Activated CD8-positive, alpha-beta T cell treated with anti-CD3 and anti-CD28 coated beads, Interleukin-2, amount 10 ng/mL, durations not matched to agents 7 days and 5 days (primary cell): ENCODE measurements around the gene DCTN3. TPM values are rescaled to one million over a fixed set of nuclear protein-coding genes. Genes with fewer than 3 reads are reported as not detected.

ENCODE experiments used
- ATAC-seq: fragments of 150-1000 bp; cut with Tn5 transposase; one replicate; pipeline ENCODE4 v1.10.0; 2021; ENCODE audit warnings: moderate library complexity
- CTCF ChIA-PET: fragments of 350-600 bp; sonication (Branson Sonifier 250); formaldehyde crosslinking; loops from one replicate; lab custom pipeline; 2021; ENCODE audit warnings: antibody characterized with exemption; lab: Charles Lee
- POLR2A ChIA-PET: fragments of 350-600 bp; sonication (Branson Sonifier 250); formaldehyde crosslinking; loops from one replicate; lab custom pipeline; 2021; ENCODE audit warnings: antibody characterized with exemption; lab: Charles Lee
- DNase-seq: peaks from one replicate; pipeline ENCODE4 v3.0.0-alpha.2; 2020
- H3K27ac Mint-ChIP-seq: one replicate; pipeline ENCODE4 v1.8.0; 2021; ENCODE audit warnings: mild to moderate bottlenecking, mixed read lengths
- H3K27me3 Mint-ChIP-seq: one replicate; pipeline ENCODE4 v1.8.0; 2021; ENCODE audit warnings: low read depth, mixed read lengths
- H3K36me3 Mint-ChIP-seq: one replicate; pipeline ENCODE4 v1.8.0; 2021; ENCODE audit warnings: low read depth, mixed read lengths
- H3K4me1 Mint-ChIP-seq: one replicate; pipeline ENCODE4 v1.8.0; 2021; ENCODE audit warnings: low read depth, mixed read lengths
- H3K4me3 Mint-ChIP-seq: one replicate; pipeline ENCODE4 v1.8.0; 2021; ENCODE audit warnings: mild to moderate bottlenecking, mixed read lengths
- H3K9me3 Mint-ChIP-seq: one replicate; pipeline ENCODE4 v1.8.0; 2022; ENCODE audit warnings: mixed read lengths; ENCODE audit not compliant: insufficient read depth
- total RNA-seq, 2 experiments: library from RNA; stranded (reverse); gene quantifications; one replicate each; pipeline ENCODE4 v1.2.3, GENCODE V29; 2021

DCTN3 gene
- total RNA-seq, 2 experiments from 2014 or later: 134 to 140 TPM

DNA sequence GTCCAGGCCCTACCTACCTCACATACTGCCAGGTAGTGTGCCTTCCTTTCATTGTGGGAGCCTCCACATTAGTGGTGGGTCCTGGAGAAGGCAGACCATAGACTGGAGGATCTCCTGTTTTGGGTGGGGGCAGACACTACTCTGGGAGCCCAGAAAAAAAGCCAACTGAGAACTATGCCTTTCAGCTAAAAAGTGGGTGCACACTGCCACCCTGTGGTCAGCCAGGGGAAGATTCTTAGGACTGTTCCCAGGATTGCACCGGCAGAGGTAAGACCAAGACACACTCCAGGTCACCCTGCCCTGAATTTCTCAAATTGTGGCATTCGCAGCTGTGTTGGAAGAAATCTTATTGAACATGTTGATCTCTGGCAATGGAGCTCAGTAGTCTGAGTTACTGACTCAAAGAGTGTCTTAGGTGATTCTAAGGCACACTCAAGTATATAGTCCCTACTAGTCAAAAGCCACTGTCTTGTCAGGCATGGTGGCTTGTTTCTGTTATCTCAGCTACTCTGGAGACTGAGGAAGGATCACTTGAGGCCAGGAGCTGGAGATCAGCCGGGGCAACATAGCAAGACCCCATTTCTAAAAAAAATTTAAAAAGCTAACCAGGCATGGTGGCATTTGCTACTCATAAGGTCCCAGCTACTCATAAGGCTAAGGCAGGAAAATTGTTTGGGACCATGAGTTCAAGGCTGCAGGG is 13.7 kb upstream of the DCTN3 start:
- peak; percentile 22 for ATAC-seq
- POLR2A ChIA-PET: interaction anchor here (1.1 to 3.8 kb wide), 3 partner anchors 13 to 69 kb away, joined by 3 to 19 read pairs (median 11); partner anchors contain the start of genes DCTN3 and RPP25L
- no peaks in the 10 kb centered on the region for H3K9me3 Mint-ChIP-seq
- DNase-seq: peak; percentile 82
- H3K4me3 Mint-ChIP-seq: no peak overlapping the region
- peaks cover 19% of the 10 kb centered on the region for H3K27me3 Mint-ChIP-seq
- H3K36me3 Mint-ChIP-seq: peaks cover 19% of the 10 kb centered on the region
- peaks cover 44% of the 10 kb centered on the region for H3K4me1 Mint-ChIP-seq
- H3K27ac Mint-ChIP-seq: no peak overlapping the region
- CTCF ChIA-PET: interaction anchor here (0.7 to 9.0 kb wide), 21 partner anchors 11 to 356 kb away, joined by 3 to 171 read pairs (median 5); partner anchors contain the start of genes CCL27, DCTN3, DNAJB5 and ENHO

DNA sequence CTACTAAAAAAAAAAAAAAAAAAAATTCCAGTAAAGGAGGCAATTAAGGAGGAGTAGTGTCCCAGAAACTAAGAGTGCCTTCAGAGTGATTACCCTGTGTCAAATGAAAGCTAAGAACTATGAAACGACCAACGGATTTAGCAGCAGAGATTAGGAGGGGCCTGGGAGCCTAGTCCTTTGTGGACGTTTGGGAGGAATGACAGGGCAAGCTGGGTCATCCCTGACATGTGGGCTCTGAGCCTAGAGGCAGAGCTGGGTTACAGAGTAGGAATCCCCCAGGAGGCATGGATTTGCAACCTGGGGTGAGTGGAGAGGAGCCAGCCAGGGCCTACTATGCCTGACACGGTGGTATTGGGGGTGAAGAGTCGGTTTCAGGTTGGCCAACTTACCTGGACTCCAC is 12.9 kb upstream of the DCTN3 start:
- DNase-seq (no peak), ATAC-seq (no peak)
- Mint-ChIP-seq H3K4me3 (no peak overlapping the region), H3K36me3 (peaks cover 19% of the 10 kb centered on the region), H3K27ac (no peak overlapping the region), H3K9me3 (no peaks in the 10 kb centered on the region), H3K4me1 (peaks cover 41% of the 10 kb centered on the region), H3K27me3 (peaks cover 24% of the 10 kb centered on the region)
- ChIA-PET CTCF (interaction anchor here (0.7 to 9.0 kb wide), 14 partner anchors 10 to 229 kb away, joined by 3 to 171 read pairs (median 7); partner anchors contain the start of genes CCL27, DCTN3, FAM219A and GALT), POLR2A (interaction anchor here (2.2 to 3.8 kb wide), 2 partner anchors 12 to 21 kb away, joined by 11 to 19 read pairs; partner anchors contain the start of genes DCTN3 and RPP25L)

GRCh38 chr9:34630402-34631154 is 10.3 kb upstream of the DCTN3 start:
- ATAC-seq (no peak), DNase-seq (no peak)
- H3K36me3 Mint-ChIP-seq: peaks cover 8% of the 10 kb centered on the region
- H3K9me3 Mint-ChIP-seq: no peaks in the 10 kb centered on the region
- ChIA-PET CTCF (interaction anchor here (2.0 to 9.0 kb wide), 4 partner anchors 8 to 72 kb away, joined by 6 to 156 read pairs (median 70); partner anchors contain the start of genes DCTN3 and GALT), POLR2A (no interaction called here)
- H3K27ac Mint-ChIP-seq: no peak overlapping the region
- H3K4me3 Mint-ChIP-seq: no peak overlapping the region
- peaks cover 44% of the 10 kb centered on the region for H3K27me3 Mint-ChIP-seq
- H3K4me1 Mint-ChIP-seq: peaks cover 24% of the 10 kb centered on the region

GRCh38 chr9:34629491-34629808 is 9.2 kb upstream of the DCTN3 start:
- H3K36me3 Mint-ChIP-seq: no peaks in the 10 kb centered on the region
- H3K9me3 Mint-ChIP-seq: no peaks in the 10 kb centered on the region
- no peak for ATAC-seq
- peaks cover 16% of the 10 kb centered on the region for H3K4me1 Mint-ChIP-seq
- CTCF ChIA-PET: interaction anchor here (1.1 to 1.3 kb wide), 2 partner anchors 9 to 16 kb away, joined by 6 to 7 read pairs; partner anchors contain the start of gene DCTN3
- H3K27ac Mint-ChIP-seq: no peak overlapping the region
- POLR2A ChIA-PET: interaction anchor here (0.6 to 1.3 kb wide), 2 partner anchors 9 to 17 kb away, joined by 3 to 8 read pairs; partner anchors contain the start of genes DCTN3 and RPP25L
- H3K4me3 Mint-ChIP-seq: peak overlapping the region; percentile 47
- H3K27me3 Mint-ChIP-seq: peaks cover 53% of the 10 kb centered on the region
- no peak for DNase-seq

DNA sequence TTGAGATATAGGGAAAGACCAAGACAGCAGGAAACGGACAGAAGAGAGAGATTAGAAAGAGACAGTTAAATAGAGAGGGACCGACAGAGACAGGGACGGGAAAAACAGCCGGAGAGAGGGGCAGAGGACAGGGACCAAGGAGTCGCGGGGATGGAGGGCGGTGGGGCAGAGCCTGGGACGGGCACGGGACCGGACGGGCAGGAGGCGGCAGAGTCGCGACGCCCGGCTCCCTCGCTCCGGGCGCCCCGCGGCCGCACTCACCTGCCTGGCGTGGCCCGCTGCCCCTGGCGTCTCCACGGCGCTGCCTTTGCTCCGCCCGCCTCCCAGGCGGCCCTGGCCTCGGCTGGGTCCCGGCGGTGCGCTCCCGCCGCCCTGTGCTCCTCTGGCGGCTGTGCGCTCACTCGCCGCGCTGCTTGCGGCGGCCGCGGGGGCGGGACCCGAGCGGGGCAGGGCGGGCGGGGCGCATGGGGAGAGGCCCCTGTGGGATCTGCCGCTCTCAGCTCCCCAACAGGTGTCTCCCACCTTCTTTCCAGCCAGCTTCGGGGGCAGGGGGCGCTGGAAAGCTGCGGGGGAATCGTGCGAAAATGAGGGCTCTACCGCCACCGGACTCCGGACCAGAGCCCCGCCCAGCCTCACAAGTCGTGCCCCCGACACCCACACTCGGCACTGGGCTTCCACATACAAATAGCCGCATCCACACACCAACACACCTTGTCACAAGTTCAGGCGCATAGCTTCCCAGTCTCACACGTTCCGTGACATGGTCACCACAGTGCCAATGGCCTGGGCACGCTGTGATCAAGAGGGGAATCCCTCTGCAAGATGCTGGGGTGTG is 8.6 kb upstream of the DCTN3 start, which contains the start of gene ARID3C:
Gene ARID3C (minus strand): TSS at position 411 of the 835 bp plus-strand sequence. CDS start 1,052 bp downstream, outside the sequence.
- POLR2A ChIA-PET: interaction anchor here (1.3 kb wide), 1 partner anchor 9 kb away, joined by 8 read pairs; the partner anchor contains the start of gene DCTN3
- CTCF ChIA-PET: interaction anchor here (1.1 to 1.3 kb wide), 2 partner anchors 8 to 15 kb away, joined by 6 to 7 read pairs; partner anchors contain the start of gene DCTN3
- Mint-ChIP-seq H3K4me1 (peaks cover 15% of the 10 kb centered on the region), H3K9me3 (no peaks in the 10 kb centered on the region), H3K4me3 (peak within 1 kb of the TSS; percentile 73), H3K36me3 (no peaks in the 10 kb centered on the region), H3K27me3 (peaks cover 58% of the 10 kb centered on the region), H3K27ac (no peak within 1 kb of the TSS)
- DNase-seq: peak; percentile 36
- ATAC-seq: peak; percentile 85

DNA sequence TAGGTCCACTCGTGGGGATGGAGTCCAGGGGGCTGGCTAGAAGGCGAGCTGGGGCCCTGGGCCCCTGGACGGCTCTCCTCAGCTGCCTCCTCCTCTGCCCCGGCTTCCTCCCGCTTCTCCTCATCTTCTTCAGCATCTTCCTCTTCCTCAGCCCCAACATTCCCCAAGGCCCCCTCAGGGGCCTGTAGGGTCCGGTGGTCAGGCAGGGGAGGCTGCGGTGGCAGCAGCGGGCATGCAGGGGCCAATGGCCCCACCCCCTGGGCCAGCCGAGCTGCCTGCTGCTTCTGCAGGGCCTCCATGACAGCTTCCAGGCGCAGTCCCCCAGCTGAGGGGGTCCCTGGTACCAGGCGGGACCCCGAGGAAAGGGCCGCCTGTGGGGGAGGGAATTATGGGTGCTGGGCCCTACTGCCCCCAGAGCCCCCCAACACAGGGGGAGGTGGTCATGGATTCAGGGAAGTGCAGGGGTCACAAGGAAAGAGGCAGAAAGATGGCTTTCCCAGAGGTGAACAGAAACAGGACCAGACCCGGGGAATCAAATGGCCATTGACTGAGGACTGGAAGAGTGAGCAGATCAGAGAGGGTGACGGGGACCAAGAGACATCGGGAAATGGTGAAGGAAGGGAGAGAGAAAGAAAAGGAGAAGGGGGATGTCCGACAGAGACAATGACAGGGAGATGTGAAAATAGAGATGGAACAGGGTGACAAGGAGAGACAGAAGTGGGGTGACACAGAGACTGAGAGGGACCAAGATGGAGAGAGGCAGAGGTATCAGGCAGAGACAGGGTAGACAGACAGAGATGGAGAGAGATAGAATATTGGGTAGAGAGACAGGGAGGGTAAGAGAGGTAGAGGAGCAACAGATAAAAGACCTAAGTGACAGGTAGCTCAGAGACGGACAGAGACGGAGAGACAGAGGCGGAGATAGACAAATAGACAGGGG is 7.7 kb upstream of the DCTN3 start:
- ChIA-PET CTCF (no interaction called here), POLR2A (no interaction called here)
- Mint-ChIP-seq H3K27me3 (peaks cover 63% of the 10 kb centered on the region), H3K4me1 (peaks cover 20% of the 10 kb centered on the region), H3K4me3 (peak overlapping the region; percentile 73), H3K36me3 (peaks cover 2% of the 10 kb centered on the region), H3K27ac (no peak overlapping the region), H3K9me3 (no peaks in the 10 kb centered on the region)
- DNase-seq (no peak), ATAC-seq (no peak)

- Mint-ChIP-seq H3K4me3 (no peak overlapping the region), H3K27ac (no peak overlapping the region), H3K9me3 (no peaks in the 10 kb centered on the region), H3K4me1 (peaks cover 31% of the 10 kb centered on the region), H3K27me3 (peaks cover 68% of the 10 kb centered on the region), H3K36me3 (peaks cover 2% of the 10 kb centered on the region)
- ATAC-seq (no peak), DNase-seq (no peak)
- POLR2A ChIA-PET: interaction anchor here (1.3 to 2.6 kb wide), 2 partner anchors 12 to 13 kb away, joined by 4 to 16 read pairs; partner anchors contain the start of gene SIGMAR1
- CTCF ChIA-PET: interaction anchor here (1.1 to 7.6 kb wide), 3 partner anchors 10 to 22 kb away, joined by 3 to 131 read pairs (median 13); partner anchors contain the start of genes RPP25L and SIGMAR1
These were observed 4.8 kb upstream of the DCTN3 start for GRCh38 chr9:34625186-34625486.

DNA sequence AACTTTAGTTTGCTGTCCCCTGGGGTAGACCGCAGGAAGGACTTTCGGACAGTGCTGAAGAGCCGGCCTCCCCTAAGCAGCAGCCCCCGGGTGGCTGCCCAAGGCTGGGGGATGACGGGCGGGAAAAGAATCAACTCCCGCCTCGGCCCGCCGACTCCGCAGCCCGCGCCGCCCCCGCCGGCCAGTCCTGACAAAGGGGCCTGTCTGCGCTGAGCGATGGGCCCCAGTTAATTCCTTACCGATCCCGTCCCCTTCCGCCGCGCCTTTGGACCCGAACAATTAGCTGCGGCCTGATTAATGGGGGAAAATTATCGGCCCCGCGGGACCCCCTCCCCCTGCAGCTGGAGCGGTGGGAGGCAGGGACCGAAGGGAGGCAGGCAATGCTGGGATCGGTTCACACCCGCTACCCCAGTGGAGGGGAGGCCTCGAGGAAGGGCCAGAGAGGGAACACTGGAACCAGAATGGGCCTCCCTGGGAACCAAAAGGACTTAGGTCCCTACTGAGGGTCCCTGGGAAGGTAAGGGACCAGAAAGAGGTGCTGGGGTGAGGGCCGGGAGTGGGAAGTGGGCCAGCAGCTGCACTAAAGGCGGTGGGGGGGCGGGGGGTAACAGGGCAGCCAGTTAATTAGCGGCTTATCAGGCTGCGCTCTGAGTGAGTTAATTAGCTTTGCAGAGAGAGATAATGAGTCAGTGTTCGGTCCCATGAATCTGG is 4.3 kb upstream of the DCTN3 start:
- ATAC-seq: no peak
- ChIA-PET CTCF (interaction anchor here (1.6 to 7.6 kb wide), 2 partner anchors 10 to 12 kb away, joined by 13 to 131 read pairs; partner anchors contain the start of genes RPP25L and SIGMAR1), POLR2A (interaction anchor here (2.6 kb wide), 1 partner anchor 13 kb away, joined by 16 read pairs; the partner anchor contains the start of gene SIGMAR1)
- Mint-ChIP-seq H3K9me3 (no peaks in the 10 kb centered on the region), H3K4me1 (peaks cover 33% of the 10 kb centered on the region), H3K27ac (no peak overlapping the region), H3K27me3 (peaks cover 63% of the 10 kb centered on the region), H3K36me3 (peaks cover 2% of the 10 kb centered on the region), H3K4me3 (no peak overlapping the region)
- DNase-seq: no peak

- ChIA-PET CTCF (interaction anchor here (1.0 to 7.6 kb wide), 3 partner anchors 11 to 41 kb away, joined by 4 to 131 read pairs (median 5); partner anchors contain the start of genes RPP25L and SIGMAR1), POLR2A (interaction anchor here (2.3 to 4.2 kb wide), 2 partner anchors 11 to 14 kb away, joined by 7 to 19 read pairs; partner anchors contain the start of gene SIGMAR1)
- no peak for ATAC-seq
- Mint-ChIP-seq H3K4me1 (peaks cover 38% of the 10 kb centered on the region), H3K4me3 (no peak overlapping the region), H3K27me3 (peaks cover 56% of the 10 kb centered on the region), H3K27ac (no peak overlapping the region), H3K9me3 (no peaks in the 10 kb centered on the region), H3K36me3 (peaks cover 5% of the 10 kb centered on the region)
- no peak for DNase-seq
These were observed 3.3 kb upstream of the DCTN3 start for GRCh38 chr9:34623374-34624235.
